Left lung (tissue), 10 donors: ENCODE measurements around the gene GRSF1. TPM values are rescaled to one million over a fixed set of nuclear protein-coding genes. Genes with fewer than 3 reads are reported as not detected.
A peak's percentile ranks its signal among the peaks of the same experiment; 100 is the strongest.
"Not testable (repeated sequence)": the region's sequence is repeated elsewhere in the genome, so short reads cannot be mapped to it uniquely, and the experiment has no call there.

ENCODE experiments used
- ATAC-seq: fragments of 200-7000 bp; cut with Tn5 transposase; one replicate; pipeline ENCODE4 v1.9.1; 2020; ENCODE audit warnings: moderate library complexity
- DNase-seq, 4 donors: peaks; one replicate each; pipeline ENCODE4 v3.0.0-alpha.2; 2013 to 2020
- H3K27ac ChIP-seq, 2 donors: fragments of 200-600 bp; sonication (generic) in 1 of 2; one replicate each; pipeline versions ENCODE4 v1.5.0 to v1.8.0; 2020 to 2021
- H3K27me3 ChIP-seq, 2 donors: fragments of 200-600 bp; sonication (generic) in 1 of 2; one replicate each; pipeline versions ENCODE4 v1.5.0 to v1.8.0; 2020 to 2021
- H3K36me3 ChIP-seq, 2 donors: fragments of 200-600 bp; sonication (generic) in 1 of 2; one replicate each; pipeline versions ENCODE4 v1.5.0 to v1.8.0; 2020 to 2021
- H3K4me1 ChIP-seq, 2 donors: fragments of 200-600 bp; one replicate each; pipeline ENCODE4 v1.8.0; 2021
- H3K4me3 ChIP-seq, 2 donors: fragments of 200-600 bp; sonication (generic) in 1 of 2; one replicate each; pipeline versions ENCODE4 v1.5.0 to v1.8.0; 2020 to 2021; ENCODE audit warnings: mild to moderate bottlenecking in 1 of 2
- H3K9me3 ChIP-seq, 2 donors: fragments of 200-600 bp; sonication (generic) in 1 of 2; one replicate each; pipeline versions ENCODE4 v1.5.0 to v1.8.0; 2020 to 2021
- intact Hi-C, 2 donors: fragments of 100-400 bp; cut with DNase I; formaldehyde crosslinking; loops; one replicate each; pipeline versions ENCODE4 v1.11.2 to v1.14.2; 2022
- polyA plus RNA-seq, 6 donors: library from polyadenylated mRNA; unstranded; fragments of 120-200 nt; gene quantifications; one replicate each; pipeline ENCODE4 v1.2.1, GENCODE V29; 2013; ENCODE audit not compliant: insufficient read length in 6 of 6
- total RNA-seq, 2 donors: library from RNA; stranded (reverse); fragmentation: NEBNext Ultra II Directional; extraction: Animal tissue kit (Norgen Biotek cat#: 25700); gene quantifications; one replicate each; pipeline ENCODE4 v1.2.1, GENCODE V29; 2021
- TF ChIP-seq, protein P1 (sequence below), 2 donors: fragments of 200-600 bp; sonication (generic) in 1 of 2; IDR thresholded peaks; one replicate each; pipeline versions ENCODE4 v1.5.0 to v1.8.0; 2021; ENCODE audit warnings: antibody characterized with exemption in 2 of 2
- donor health status: DM: no; HTN: yes; CAD: no.
- donor health status: DM: no; HTN: no; CAD: no.

Gene GRSF1
- total and polyA plus RNA-seq, 8 donors = 60.3 to 143 (median 128) TPM

DNA sequence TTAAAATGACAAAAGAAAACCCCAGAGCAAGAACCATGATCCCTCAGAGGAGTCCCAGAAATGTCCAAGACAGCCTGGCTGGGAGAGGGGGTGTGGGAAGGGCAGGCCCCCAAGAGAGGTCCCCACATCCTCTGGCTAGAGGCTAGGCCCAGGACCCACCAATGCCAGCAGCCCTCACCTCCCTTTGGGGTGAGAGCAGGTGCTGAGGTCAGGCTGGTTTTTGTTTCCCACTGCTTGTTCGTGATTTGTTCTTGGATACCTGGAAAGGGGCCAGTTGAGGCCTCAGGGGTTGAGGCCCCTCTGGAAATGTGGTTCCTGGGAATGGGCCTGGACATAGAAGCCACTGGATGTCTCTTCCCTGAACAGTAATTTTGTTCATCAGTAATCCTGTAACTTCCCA is 2.3 kb upstream of the GRSF1 start:
- Histone ChIP-seq H3K27me3 (no peaks in the 10 kb centered on the region), H3K27ac (no peak overlapping the region), H3K4me3 (no peak overlapping the region), H3K9me3 (no peaks in the 10 kb centered on the region), H3K36me3 (no peaks in the 10 kb centered on the region), H3K4me1 (peaks cover 4 to 23% of the 10 kb centered on the region in 2 donors)
- intact Hi-C loops = no loop called here
- ATAC-seq = no peak
- peak in 1 of 4 donors; percentile 12 for DNase-seq
- TF ChIP-seq, protein P1, sequence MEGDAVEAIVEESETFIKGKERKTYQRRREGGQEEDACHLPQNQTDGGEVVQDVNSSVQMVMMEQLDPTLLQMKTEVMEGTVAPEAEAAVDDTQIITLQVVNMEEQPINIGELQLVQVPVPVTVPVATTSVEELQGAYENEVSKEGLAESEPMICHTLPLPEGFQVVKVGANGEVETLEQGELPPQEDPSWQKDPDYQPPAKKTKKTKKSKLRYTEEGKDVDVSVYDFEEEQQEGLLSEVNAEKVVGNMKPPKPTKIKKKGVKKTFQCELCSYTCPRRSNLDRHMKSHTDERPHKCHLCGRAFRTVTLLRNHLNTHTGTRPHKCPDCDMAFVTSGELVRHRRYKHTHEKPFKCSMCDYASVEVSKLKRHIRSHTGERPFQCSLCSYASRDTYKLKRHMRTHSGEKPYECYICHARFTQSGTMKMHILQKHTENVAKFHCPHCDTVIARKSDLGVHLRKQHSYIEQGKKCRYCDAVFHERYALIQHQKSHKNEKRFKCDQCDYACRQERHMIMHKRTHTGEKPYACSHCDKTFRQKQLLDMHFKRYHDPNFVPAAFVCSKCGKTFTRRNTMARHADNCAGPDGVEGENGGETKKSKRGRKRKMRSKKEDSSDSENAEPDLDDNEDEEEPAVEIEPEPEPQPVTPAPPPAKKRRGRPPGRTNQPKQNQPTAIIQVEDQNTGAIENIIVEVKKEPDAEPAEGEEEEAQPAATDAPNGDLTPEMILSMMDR (IDR thresholded peaks at IDR 0.05) = no peak

DNA sequence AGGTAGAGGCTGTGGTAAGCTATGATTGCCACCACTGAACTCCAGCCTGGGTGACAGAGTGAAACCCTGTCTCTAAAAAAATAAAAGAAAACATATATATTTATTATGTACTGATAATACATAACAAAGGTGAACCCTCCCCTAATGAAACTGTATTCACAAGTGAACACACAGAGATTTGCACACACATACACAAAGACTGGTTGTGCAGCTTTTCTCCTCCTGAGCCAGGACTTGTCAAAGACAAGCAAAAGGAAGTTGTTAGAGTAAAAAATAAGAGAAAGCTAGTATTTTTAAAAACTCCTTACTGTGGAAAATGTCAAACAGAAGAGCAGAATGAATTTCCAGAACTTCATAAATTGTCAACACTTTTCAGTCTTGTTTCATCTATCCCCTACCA is 1.5 kb upstream of the GRSF1 start:
- DNase-seq (peak in 1 of 4 donors; percentile 21), ATAC-seq (no peak)
- Histone ChIP-seq H3K27ac (peak overlapping the region in 1 of 2 donors; percentile 23), H3K4me1 (peaks cover 4 to 26% of the 10 kb centered on the region in 2 donors), H3K27me3 (no peaks in the 10 kb centered on the region), H3K4me3 (no peak overlapping the region), H3K36me3 (no peaks in the 10 kb centered on the region), H3K9me3 (no peaks in the 10 kb centered on the region)
- TF ChIP-seq, protein P1 (IDR thresholded peaks at IDR 0.05) = no peak
- intact Hi-C loops = no loop called here

DNA sequence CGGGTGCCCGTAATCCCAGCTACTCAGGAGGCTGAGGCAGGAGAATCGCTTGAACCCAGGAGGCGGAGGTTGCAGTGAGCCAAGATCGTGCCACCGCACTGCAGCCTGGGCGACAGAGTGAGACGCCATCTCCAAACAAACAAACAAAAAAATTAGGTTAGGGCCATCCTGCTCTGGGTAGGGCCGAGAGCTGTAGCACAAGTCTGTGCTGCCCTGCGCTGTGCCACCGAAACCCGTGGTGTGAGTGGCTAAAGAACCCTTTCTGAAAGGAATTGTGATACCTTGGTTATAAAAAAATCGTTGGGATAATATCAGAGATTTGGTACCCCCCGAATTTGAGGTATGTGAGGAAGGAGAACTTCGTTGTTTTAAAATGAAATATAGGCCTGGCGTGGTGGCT is 941 bp upstream of the GRSF1 start:
- H3K27me3 ChIP-seq, H3K4me3 ChIP-seq, DNase-seq, H3K27ac ChIP-seq, H3K9me3 ChIP-seq, H3K36me3 ChIP-seq, intact Hi-C loops, ATAC-seq: not testable (repeated sequence)
- H3K4me1 ChIP-seq = peaks cover 4 to 30% of the 10 kb centered on the region in 2 donors

DNA sequence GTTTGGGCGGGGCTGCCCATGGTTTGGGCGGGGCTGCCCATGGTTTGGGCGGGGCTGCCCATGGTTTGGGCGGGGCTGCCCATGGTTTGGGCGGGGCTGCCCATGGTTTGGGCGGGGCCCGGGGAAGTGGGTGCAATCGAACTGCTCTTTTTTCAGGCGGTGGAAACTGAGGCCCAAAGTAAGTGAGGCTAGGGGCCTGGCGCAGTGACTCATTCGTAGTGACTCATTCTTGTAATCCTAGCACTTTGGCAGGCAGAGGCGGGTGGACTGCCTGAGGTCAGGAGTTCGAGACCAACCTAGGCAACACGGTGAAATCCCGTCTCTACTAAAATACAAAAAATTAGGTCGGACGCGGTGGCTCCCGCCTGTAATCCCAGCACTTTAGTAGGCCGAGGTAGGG is 447 bp upstream of the GRSF1 start:
- peak in 3 of 4 donors; percentile 16 to 83 (median 65) for DNase-seq
- Histone ChIP-seq H3K27ac (peak overlapping the region in 1 of 2 donors; percentile 93), H3K4me1 (peaks cover 4 to 31% of the 10 kb centered on the region in 2 donors), H3K4me3 (peak overlapping the region in 1 of 2 donors; percentile 83)
- intact Hi-C loops, H3K27me3 ChIP-seq, ATAC-seq, H3K36me3 ChIP-seq, H3K9me3 ChIP-seq: not testable (repeated sequence)

DNA sequence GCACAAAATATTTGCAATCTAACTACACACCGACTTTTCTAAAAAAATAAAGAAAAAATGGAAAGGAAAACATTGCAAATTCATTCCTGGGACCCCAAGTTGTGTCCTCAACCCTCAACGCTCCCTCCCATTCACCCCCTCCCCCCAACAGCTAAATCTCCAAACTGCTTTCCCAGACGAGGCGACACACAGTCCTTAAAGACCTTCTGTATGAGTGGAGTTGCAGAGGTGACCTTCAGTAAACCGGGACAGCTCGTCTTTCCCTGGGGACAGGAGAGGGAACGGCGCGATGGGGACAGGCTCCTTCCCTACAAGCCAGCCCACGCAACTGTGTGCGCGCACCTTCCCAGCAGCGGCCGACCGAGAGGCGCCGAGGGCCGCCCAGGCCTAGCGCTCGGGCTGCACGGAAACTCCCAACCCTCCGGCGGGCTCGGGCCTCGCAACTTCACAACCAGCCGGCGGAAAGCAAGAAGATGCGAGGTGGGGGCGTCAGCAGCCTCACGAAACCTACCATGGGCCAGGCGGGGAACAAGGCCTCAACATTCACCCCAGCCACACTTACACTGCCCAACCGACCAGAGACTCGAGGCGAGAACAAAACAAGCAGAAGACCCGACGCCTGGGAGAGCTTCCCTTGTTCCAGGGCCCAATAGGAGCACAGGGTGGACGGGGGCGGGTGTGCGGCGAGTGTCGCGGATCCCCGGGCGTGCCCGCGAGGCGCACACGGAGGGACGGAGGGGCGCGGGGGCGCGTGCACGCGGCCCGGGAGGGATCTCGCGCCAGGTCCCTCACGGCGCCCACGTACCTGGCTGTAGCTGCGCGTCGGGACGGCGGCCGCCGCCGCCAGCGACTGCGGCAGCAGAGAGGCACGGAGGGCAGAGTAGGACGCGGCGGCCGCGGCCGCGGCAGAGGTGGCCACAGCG is 763 bp downstream of the GRSF1 start:
- TF ChIP-seq, protein P1 (IDR thresholded peaks at IDR 0.05) = no peak
- H3K9me3 ChIP-seq = no peaks in the 10 kb centered on the region
- H3K36me3 ChIP-seq = peaks cover 0 to 19% of the 10 kb centered on the region in 2 donors
- DNase-seq (peak; percentile 71 to 91 (median 76)), ATAC-seq (peak; percentile 75)
- peaks cover 4 to 31% of the 10 kb centered on the region in 2 donors for H3K4me1 ChIP-seq
- intact Hi-C loops = loop anchor here in 1 of 2 donors (5.0 kb wide), 1 partner anchor 147 kb away; no protein-coding TSS in a partner anchor
- H3K4me3 ChIP-seq = peak overlapping the region; percentile 83 to 84
- peak overlapping the region; percentile 93 for H3K27ac ChIP-seq
- no peaks in the 10 kb centered on the region for H3K27me3 ChIP-seq

DNA sequence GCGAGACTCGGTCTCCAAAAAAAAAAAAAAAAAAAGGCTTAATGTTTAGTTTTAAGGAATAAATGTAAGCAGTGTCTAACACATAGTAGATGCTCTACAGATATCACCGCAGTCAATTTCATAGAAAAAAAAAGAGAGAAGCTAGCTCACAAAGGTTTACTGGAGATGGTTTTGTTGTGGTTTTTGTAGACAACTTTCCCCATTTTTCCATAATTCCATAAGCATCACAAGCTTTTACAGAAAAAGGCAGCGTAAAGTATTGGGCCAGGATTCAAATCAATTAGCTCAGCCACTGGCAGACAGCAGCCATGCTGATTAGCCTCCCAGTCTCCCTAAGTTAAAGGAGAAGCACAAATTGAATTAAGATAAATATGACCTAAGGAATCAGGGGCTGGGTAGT is 1.5 kb downstream of the GRSF1 start:
- Histone ChIP-seq H3K36me3 (peaks cover 0 to 26% of the 10 kb centered on the region in 2 donors), H3K27me3 (no peaks in the 10 kb centered on the region), H3K4me3 (peak overlapping the region; percentile 83 to 84), H3K27ac (peak overlapping the region; percentile 93), H3K4me1 (peaks cover 4 to 35% of the 10 kb centered on the region in 2 donors), H3K9me3 (no peaks in the 10 kb centered on the region)
- peak in 2 of 4 donors; percentile 13 to 26 for DNase-seq
- TF ChIP-seq, protein P1 (IDR thresholded peaks at IDR 0.05) = no peak
- no peak for ATAC-seq
- intact Hi-C loops = loop anchor here in 1 of 2 donors (5.0 kb wide), 1 partner anchor 146 kb away; no protein-coding TSS in a partner anchor
